ENCODE results near the gene CALD1.
A peak's percentile ranks its signal among the peaks of the same experiment; 100 is the strongest.

The CALD1 gene

GRCh38 chr7:134943785-134944400, 164.5 kb downstream of the CALD1 start:
- no peak for TF ChIP-seq CTCF (IDR thresholded peaks at IDR 0.05; ENCODE audit: insufficient read depth, low read length)
- no peak for TF ChIP-seq POLR2AphosphoS5 (IDR thresholded peaks at IDR 0.05; ENCODE audit: low read depth)
- TF ChIP-seq GABPA (IDR thresholded peaks at IDR 0.05; ENCODE audit: low read depth), result no peak
- TF ChIP-seq REST (IDR thresholded peaks at IDR 0.05; ENCODE audit: insufficient replicate concordance, low read depth), result no peak
- no peak for TF ChIP-seq SPI1 (IDR thresholded peaks at IDR 0.05; ENCODE audit: borderline replicate concordance, low read depth)
- peak in 1 of 2 experiments; percentile 7 for DNase-seq (ENCODE audit: low read depth in 1 of 2, low spot score in 1 of 2)
- H3K27ac ChIP-seq (replicated peaks), result no peak overlapping the region
- H3K27me3 ChIP-seq (ENCODE audit: insufficient read depth, poor library complexity, severe bottlenecking), result peaks cover 5% of the 10 kb centered on the region
- no peak overlapping the region for H3K4me3 ChIP-seq (replicated peaks; ENCODE audit: insufficient read depth, low read length)

- Histone ChIP-seq H3K27me3 (ENCODE audit: insufficient read depth, poor library complexity, severe bottlenecking) (peaks cover 5% of the 10 kb centered on the region), H3K27ac (replicated peaks) (no peak overlapping the region), H3K4me3 (replicated peaks; ENCODE audit: insufficient read depth, low read length) (no peak overlapping the region)
- DNase-seq (ENCODE audit: low read depth in 1 of 2, low spot score in 1 of 2), result no peak
- TF ChIP-seq REST (IDR thresholded peaks at IDR 0.05; ENCODE audit: insufficient replicate concordance, low read depth), result no peak
- TF ChIP-seq CTCF (IDR thresholded peaks at IDR 0.05; ENCODE audit: insufficient read depth, low read length), result no peak
- TF ChIP-seq SPI1 (IDR thresholded peaks at IDR 0.05; ENCODE audit: borderline replicate concordance, low read depth), result no peak
- TF ChIP-seq GABPA (IDR thresholded peaks at IDR 0.05; ENCODE audit: low read depth), result no peak
- TF ChIP-seq POLR2AphosphoS5 (IDR thresholded peaks at IDR 0.05; ENCODE audit: low read depth), result no peak
Observed at GRCh38 chr7:134945691-134946090, 166.3 kb downstream of the CALD1 start.

GRCh38 chr7:134946260-134946659, 166.8 kb downstream of the CALD1 start:
- H3K27ac ChIP-seq (replicated peaks), result no peak overlapping the region
- TF ChIP-seq GABPA (IDR thresholded peaks at IDR 0.05; ENCODE audit: low read depth), result no peak
- TF ChIP-seq REST (IDR thresholded peaks at IDR 0.05; ENCODE audit: insufficient replicate concordance, low read depth), result no peak
- no peak for TF ChIP-seq CTCF (IDR thresholded peaks at IDR 0.05; ENCODE audit: insufficient read depth, low read length)
- TF ChIP-seq POLR2AphosphoS5 (IDR thresholded peaks at IDR 0.05; ENCODE audit: low read depth), result no peak
- no peak for TF ChIP-seq SPI1 (IDR thresholded peaks at IDR 0.05; ENCODE audit: borderline replicate concordance, low read depth)
- DNase-seq (ENCODE audit: low read depth in 1 of 2, low spot score in 1 of 2), result no peak

More at GRCh38 chr7:134946260-134946659, 166.8 kb downstream of the CALD1 start:
- Histone ChIP-seq H3K27me3 (ENCODE audit: insufficient read depth, poor library complexity, severe bottlenecking) (peaks cover 3% of the 10 kb centered on the region), H3K4me3 (replicated peaks; ENCODE audit: insufficient read depth, low read length) (no peak overlapping the region)

Measured in HL-60 (cell line).